T-cell (primary cell): Measurements from ENCODE around the gene VPREB1. TPM values are rescaled to one million over a fixed set of nuclear protein-coding genes. Genes with fewer than 3 reads are reported as not detected.

Source experiments
- ATAC-seq, 4 experiments: fragments of 200-7000 bp in 3 of 4; fragments of 150-1000 bp in 1 of 4; cut with Tn5 transposase; replicated peaks in 1 of 4; 1 replicate in 3 of 4; 2 replicates in 1 of 4; pipeline ENCODE4 v1.10.0; 2021; ENCODE audit warnings: moderate library complexity in 3 of 4, mild to moderate bottlenecking in 2 of 4, moderate number of reproducible peaks in 1 of 4
- CTCF ChIA-PET, 2 donors: fragments of 300-600 bp; sonication (Branson Sonifier 250); formaldehyde crosslinking; loops; one replicate each; lab custom pipeline; 2022; ENCODE audit warnings: antibody characterized with exemption in 2 of 2; lab: Charles Lee
- POLR2A ChIA-PET, 2 donors: fragments of 300-600 bp; sonication (Branson Sonifier 250); formaldehyde crosslinking; loops; one replicate each; lab custom pipeline; 2022; ENCODE audit warnings: antibody characterized with exemption in 2 of 2; lab: Charles Lee
- DNase-seq, 35 experiments: peaks; one replicate each; pipeline versions ENCODE4 v3.0.0 to v3.0.0-alpha.2; 2013 to 2023
- H3K27ac ChIP-seq: one replicate; pipeline ENCODE4 v1.5.1; 2013; ENCODE audit warnings: low read length
- H3K27me3 ChIP-seq, 2 experiments: replicated peaks in 1 of 2; 1 replicate in 1 of 2; 2 replicates in 1 of 2; pipeline versions ENCODE4 v1.6.1 to v1.7.0; 2013; ENCODE audit warnings: low read length in 1 of 2, mixed read lengths in 1 of 2; ENCODE audit not compliant: control insufficient read depth in 2 of 2, insufficient read depth in 2 of 2; ENCODE audit errors: extremely low read depth in 1 of 2
- H3K36me3 ChIP-seq, 2 donors: 1 replicate in 1 of 2; 2 replicates in 1 of 2; pipeline versions ENCODE4 v1.6.1 to v1.7.0; 2013; ENCODE audit warnings: low read length in 1 of 2; ENCODE audit not compliant: control insufficient read depth in 2 of 2, insufficient read depth in 1 of 2; ENCODE audit errors: extremely low read depth in 1 of 2
- H3K4me1 ChIP-seq, 2 experiments: 1 replicate in 1 of 2; 2 replicates in 1 of 2; pipeline versions ENCODE4 v1.6.1 to v1.7.0; 2013; ENCODE audit warnings: low read length in 2 of 2, mixed read lengths in 1 of 2; ENCODE audit not compliant: insufficient read depth in 2 of 2, control insufficient read depth in 1 of 2; ENCODE audit errors: extremely low read depth in 1 of 2
- H3K4me3 ChIP-seq, 2 donors: 1 replicate in 1 of 2; 2 replicates in 1 of 2; pipeline versions ENCODE4 v1.5.1 to v1.7.0; 2013; ENCODE audit warnings: mild to moderate bottlenecking in 2 of 2, low read length in 1 of 2, moderate library complexity in 1 of 2; ENCODE audit not compliant: control insufficient read depth in 1 of 2; ENCODE audit errors: extremely low read depth in 1 of 2
- H3K9me3 ChIP-seq: 2 replicates; pipeline ENCODE4 v1.7.0; 2013
- H3K27ac Mint-ChIP-seq, 2 donors: one replicate each; pipeline ENCODE4 v1.8.0; 2020 to 2021; ENCODE audit warnings: mild to moderate bottlenecking in 2 of 2, mixed read lengths in 2 of 2
- H3K27me3 Mint-ChIP-seq, 2 donors: one replicate each; pipeline ENCODE4 v1.8.0; 2021 to 2022; ENCODE audit warnings: mixed read lengths in 2 of 2
- H3K36me3 Mint-ChIP-seq: one replicate; pipeline ENCODE4 v1.8.0; 2021; ENCODE audit warnings: mixed read lengths
- H3K4me1 Mint-ChIP-seq, 3 donors: one replicate each; pipeline ENCODE4 v1.8.0; 2020 to 2022; ENCODE audit warnings: mixed read lengths in 3 of 3, mild to moderate bottlenecking in 1 of 3
- H3K4me3 Mint-ChIP-seq, 3 donors: one replicate each; pipeline ENCODE4 v1.8.0; 2020 to 2022; ENCODE audit warnings: mild to moderate bottlenecking in 3 of 3, mixed read lengths in 3 of 3, moderate library complexity in 3 of 3
- H3K9me3 Mint-ChIP-seq, 3 donors: one replicate each; pipeline ENCODE4 v1.8.0; 2020 to 2022; ENCODE audit warnings: mixed read lengths in 3 of 3
- WGBS: methylation state at CpG from one replicate; pipeline ENCODE4 v1.1.5; 2013; ENCODE audit warnings: missing lambda C conversion rate; ENCODE audit not compliant: insufficient coverage; 5-methylcytosine and 5-hydroxymethylcytosine counted together
- total RNA-seq, 35 experiments: library from RNA in 6 of 35; stranded (reverse) in 6 of 35; fragments of 120-200 nt in 1 of 35; gene quantifications; one replicate each; pipeline versions ENCODE4 v1.2.1 to v1.2.4 and lab custom pipeline; 2013 to 2026

VPREB1 gene, protein sequence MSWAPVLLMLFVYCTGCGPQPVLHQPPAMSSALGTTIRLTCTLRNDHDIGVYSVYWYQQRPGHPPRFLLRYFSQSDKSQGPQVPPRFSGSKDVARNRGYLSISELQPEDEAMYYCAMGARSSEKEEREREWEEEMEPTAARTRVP
- total RNA-seq (not detected), total RNA-seq (lab: John Stamatoyannopoulos, UW) (0 to 0.09 (median 0) reads per million in 29 experiments)
- not detected for total RNA-seq (2013)

DNA sequence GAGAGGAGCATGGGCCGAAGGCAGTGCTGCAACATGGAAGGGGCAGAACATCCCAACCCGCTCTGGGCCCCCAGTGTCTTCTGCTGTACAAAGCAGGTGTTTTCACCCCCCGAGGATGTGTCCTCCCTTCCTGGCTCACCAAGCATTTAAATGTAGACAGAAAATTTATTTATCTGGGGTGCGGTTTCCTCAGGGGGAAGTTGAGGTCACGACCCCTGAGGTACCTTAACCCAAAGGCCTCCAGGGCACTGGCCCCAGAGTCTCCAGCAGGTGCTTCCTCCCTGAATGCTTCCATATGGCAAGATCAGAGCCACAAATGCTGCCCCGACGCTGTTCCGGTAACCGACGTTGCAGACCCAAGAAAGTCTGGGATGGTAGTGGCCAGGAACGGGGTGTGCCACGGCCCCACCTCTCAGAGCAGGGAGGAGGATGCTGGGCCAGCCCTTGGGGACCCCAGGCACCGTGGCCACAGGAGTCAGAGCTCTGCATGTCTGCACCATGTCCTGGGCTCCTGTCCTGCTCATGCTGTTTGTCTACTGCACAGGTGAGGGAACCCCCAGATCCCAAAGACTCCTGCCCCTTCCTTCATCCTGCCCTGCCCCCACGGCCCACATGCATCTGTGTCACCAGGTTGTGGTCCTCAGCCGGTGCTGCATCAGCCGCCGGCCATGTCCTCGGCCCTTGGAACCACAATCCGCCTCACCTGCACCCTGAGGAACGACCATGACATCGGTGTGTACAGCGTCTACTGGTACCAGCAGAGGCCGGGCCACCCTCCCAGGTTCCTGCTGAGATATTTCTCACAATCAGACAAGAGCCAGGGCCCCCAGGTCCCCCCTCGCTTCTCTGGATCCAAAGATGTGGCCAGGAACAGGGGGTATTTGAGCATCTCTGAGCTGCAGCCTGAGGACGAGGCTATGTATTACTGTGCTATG, at the start of gene VPREB1:
TSS of gene VPREB1 (plus strand) at position 471 of the 935 bp plus-strand sequence. CDS start at position 499, 28 bp downstream.
- CTCF ChIA-PET = interaction anchor here in 1 of 2 donors (0.6 kb wide), 1 partner anchor 38 kb away, joined by 3 read pairs; no protein-coding TSS in a partner anchor
- no peak within 1 kb of the TSS for H3K27ac Mint-ChIP-seq

DNA sequence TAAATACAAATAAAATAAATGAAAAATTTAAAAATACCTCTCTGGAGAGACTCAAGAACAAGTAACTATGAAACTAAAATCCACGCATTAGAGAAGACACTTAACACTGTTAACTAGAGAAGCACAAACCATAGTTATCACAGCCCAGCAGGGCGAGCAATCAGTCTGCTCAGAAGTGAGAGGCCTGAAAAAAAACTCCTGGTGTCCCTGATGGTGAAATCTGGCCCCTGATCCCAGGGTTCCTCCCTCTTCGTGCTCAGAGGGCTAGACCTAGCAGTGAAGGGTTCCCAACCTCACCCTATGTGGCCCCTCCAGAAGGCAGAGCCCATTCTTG, 49.7 kb upstream of the VPREB1 start:
- no peak overlapping the region for H3K4me3 Mint-ChIP-seq
- peak overlapping the region in 1 of 2 donors; percentile 10 for H3K27ac Mint-ChIP-seq
- peaks cover 26 to 36% of the 10 kb centered on the region in 2 donors for H3K27me3 Mint-ChIP-seq
- peaks cover 0 to 1% (median 0%) of the 10 kb centered on the region in 3 donors for H3K9me3 Mint-ChIP-seq
- Histone ChIP-seq H3K36me3 (no peaks in the 10 kb centered on the region), H3K27me3 (peaks cover 0 to 21% of the 10 kb centered on the region in 2 experiments), H3K4me1 (no peaks in the 10 kb centered on the region), H3K27ac (no peak overlapping the region), H3K4me3 (no peak overlapping the region), H3K9me3 (no peaks in the 10 kb centered on the region)
- WGBS = 49% methylated on average over 3 of the region's 3 CpGs
- DNase-seq = no peak
- no peaks in the 10 kb centered on the region for H3K36me3 Mint-ChIP-seq
- no peak for ATAC-seq
- POLR2A ChIA-PET = no interaction called here
- H3K4me1 Mint-ChIP-seq = peaks cover 0 to 6% (median 0%) of the 10 kb centered on the region in 3 donors
- CTCF ChIA-PET = interaction anchor here (0.9 to 1.2 kb wide), 3 partner anchors 9 to 41 kb away, joined by 3 to 4 read pairs (median 3); no protein-coding TSS in a partner anchor

More for the DNA sequence above, at the start of gene VPREB1:
- no peak within 1 kb of the TSS for H3K4me3 Mint-ChIP-seq
- H3K36me3 ChIP-seq = peaks cover 0 to 2% of the 10 kb centered on the region in 2 donors
- H3K9me3 Mint-ChIP-seq = no peaks in the 10 kb centered on the region
- ATAC-seq (no peak), DNase-seq (no peak)
- no peak within 1 kb of the TSS for H3K27ac ChIP-seq
- peaks cover 0 to 24% of the 10 kb centered on the region in 2 experiments for H3K27me3 ChIP-seq
- H3K4me1 ChIP-seq = peaks cover 4 to 16% of the 10 kb centered on the region in 2 experiments
- H3K9me3 ChIP-seq = no peaks in the 10 kb centered on the region
- no peak within 1 kb of the TSS for H3K4me3 ChIP-seq
- H3K36me3 Mint-ChIP-seq = no peaks in the 10 kb centered on the region
- POLR2A ChIA-PET = no interaction called here
- H3K4me1 Mint-ChIP-seq = peaks cover 13 to 28% (median 18%) of the 10 kb centered on the region in 3 donors
- H3K27me3 Mint-ChIP-seq = peaks cover 4 to 22% of the 10 kb centered on the region in 2 donors
- WGBS = 43% methylated on average over 18 of the region's 25 CpGs

DNA sequence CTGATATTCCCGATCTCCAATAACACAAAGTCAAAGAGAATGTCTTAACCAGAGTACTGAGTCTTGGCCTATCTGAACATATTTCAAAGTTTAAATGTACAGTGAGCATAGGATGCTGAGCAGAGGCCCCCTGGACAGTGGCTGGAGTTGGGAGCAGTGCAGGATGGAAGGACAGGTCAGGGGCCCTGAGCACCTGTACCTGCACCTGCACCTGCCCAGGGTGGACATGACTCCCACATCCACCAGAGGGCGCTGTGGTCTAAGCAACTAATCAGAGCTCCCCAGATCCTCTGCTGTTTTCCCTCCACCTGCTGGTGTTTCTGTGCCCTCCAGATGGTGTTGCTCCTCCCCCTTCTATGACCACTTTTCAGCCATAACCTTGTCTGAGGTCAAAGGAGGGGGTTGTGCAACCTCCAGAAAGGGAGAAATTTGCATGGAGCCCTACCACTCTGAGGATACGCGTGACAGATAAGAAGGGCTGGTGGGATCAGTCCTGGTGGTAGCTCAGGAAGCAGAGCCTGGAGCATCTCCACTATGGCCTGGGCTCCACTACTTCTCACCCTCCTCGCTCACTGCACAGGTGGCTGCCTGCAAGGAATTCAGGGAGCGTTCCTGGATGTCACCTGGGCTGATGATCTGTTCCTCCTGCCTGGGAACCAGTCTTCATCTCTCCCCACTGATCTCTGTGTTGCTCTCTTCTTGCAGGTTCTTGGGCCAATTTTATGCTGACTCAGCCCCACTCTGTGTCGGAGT, 49.1 kb upstream of the VPREB1 start:
- peak; percentile 48 to 87 (median 70) for DNase-seq
- Mint-ChIP-seq H3K36me3 (no peaks in the 10 kb centered on the region), H3K4me1 (peaks cover 0 to 6% (median 0%) of the 10 kb centered on the region in 3 donors), H3K27ac (peak overlapping the region in 1 of 2 donors; percentile 10), H3K4me3 (no peak overlapping the region), H3K27me3 (peaks cover 22 to 36% of the 10 kb centered on the region in 2 donors), H3K9me3 (no peaks in the 10 kb centered on the region)
- Histone ChIP-seq H3K4me1 (no peaks in the 10 kb centered on the region), H3K9me3 (no peaks in the 10 kb centered on the region), H3K27ac (no peak overlapping the region), H3K36me3 (no peaks in the 10 kb centered on the region), H3K4me3 (no peak overlapping the region), H3K27me3 (peaks cover 0 to 24% of the 10 kb centered on the region in 2 experiments)
- peak; percentile 90 to 96 (median 92) for ATAC-seq
- whole genome bisulfite sequencing = 60% methylated on average over 4 of the region's 7 CpGs
- POLR2A ChIA-PET = no interaction called here
- CTCF ChIA-PET = interaction anchor here (0.5 to 1.2 kb wide), 4 partner anchors 9 to 40 kb away, joined by 3 to 5 read pairs (median 4); no protein-coding TSS in a partner anchor

DNA sequence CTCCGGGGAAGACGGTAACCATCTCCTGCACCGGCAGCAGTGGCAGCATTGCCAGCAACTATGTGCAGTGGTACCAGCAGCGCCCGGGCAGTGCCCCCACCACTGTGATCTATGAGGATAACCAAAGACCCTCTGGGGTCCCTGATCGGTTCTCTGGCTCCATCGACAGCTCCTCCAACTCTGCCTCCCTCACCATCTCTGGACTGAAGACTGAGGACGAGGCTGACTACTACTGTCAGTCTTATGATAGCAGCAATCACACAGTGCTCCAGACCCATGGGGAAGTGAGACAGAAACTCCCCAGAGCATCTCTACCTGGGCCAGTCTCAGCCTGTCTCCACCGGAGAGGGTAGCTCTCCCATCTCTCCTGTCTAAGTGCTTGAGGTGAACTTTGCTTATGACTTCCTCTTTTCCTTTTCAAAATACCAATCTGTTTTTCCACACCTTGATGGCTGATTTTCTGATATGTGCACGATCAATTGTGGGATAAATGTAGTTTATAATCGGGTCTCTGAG, 48.5 kb upstream of the VPREB1 start:
- POLR2A ChIA-PET = no interaction called here
- peaks cover 0 to 10% (median 0%) of the 10 kb centered on the region in 3 donors for H3K4me1 Mint-ChIP-seq

DNA sequence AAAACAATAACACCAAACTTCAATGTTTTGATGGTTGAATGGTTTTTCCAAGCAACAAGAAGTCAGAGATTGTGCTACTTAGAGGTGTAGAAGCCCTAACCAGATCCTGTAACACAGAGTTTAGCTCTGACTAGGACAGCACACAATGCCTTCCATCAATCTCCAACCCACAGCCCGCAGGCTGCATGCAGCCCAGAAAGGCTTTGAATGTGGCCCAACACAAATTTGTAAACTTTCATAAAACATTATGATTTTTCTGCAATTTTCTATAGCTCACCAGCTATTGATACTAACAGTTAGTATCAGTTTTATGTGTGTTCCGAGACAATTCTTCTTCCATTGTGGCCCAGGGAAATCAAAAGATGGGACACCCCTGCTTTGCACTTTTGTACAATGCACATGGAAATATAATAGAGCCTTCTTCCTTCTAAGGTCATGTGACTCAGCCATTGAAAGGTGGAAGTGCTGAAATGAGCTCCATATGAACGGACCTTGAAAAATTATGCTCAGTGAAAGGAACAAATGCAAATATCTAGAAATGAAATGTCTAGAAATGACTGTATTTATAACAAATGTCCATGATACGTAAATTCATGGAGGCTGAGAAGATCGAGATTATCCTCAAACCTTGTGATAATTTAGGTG, 47.6 kb upstream of the VPREB1 start:
- Histone ChIP-seq H3K4me1 (no peaks in the 10 kb centered on the region), H3K27me3 (peaks cover 0 to 39% of the 10 kb centered on the region in 2 experiments), H3K27ac (no peak overlapping the region), H3K9me3 (no peaks in the 10 kb centered on the region), H3K36me3 (no peaks in the 10 kb centered on the region), H3K4me3 (no peak overlapping the region)
- no peak for DNase-seq
- H3K27me3 Mint-ChIP-seq = peaks cover 17 to 41% of the 10 kb centered on the region in 2 donors
- no peak overlapping the region for H3K27ac Mint-ChIP-seq
- no peak for ATAC-seq
- peaks cover 0 to 13% (median 0%) of the 10 kb centered on the region in 3 donors for H3K4me1 Mint-ChIP-seq
- ChIA-PET POLR2A (no interaction called here), CTCF (interaction anchor here in 1 of 2 donors (0.7 kb wide), 1 partner anchor 312 kb away, joined by 3 read pairs; no protein-coding TSS in a partner anchor)
- no peaks in the 10 kb centered on the region for H3K9me3 Mint-ChIP-seq
- no peak overlapping the region for H3K4me3 Mint-ChIP-seq
- no peaks in the 10 kb centered on the region for H3K36me3 Mint-ChIP-seq
- WGBS = 60% methylated on average over 1 of the region's 5 CpGs

More for the DNA sequence above, 48.5 kb upstream of the VPREB1 start:
- H3K9me3 Mint-ChIP-seq = no peaks in the 10 kb centered on the region
- no peak overlapping the region for H3K4me3 ChIP-seq
- H3K36me3 Mint-ChIP-seq = no peaks in the 10 kb centered on the region
- no peak overlapping the region for H3K27ac ChIP-seq
- CTCF ChIA-PET = interaction anchor here (0.5 to 1.2 kb wide), 4 partner anchors 9 to 39 kb away, joined by 3 to 5 read pairs (median 4); no protein-coding TSS in a partner anchor
- no peaks in the 10 kb centered on the region for H3K9me3 ChIP-seq
- ATAC-seq (no peak), DNase-seq (no peak)
- 85% methylated on average over 8 of the region's 11 CpGs for WGBS
- H3K27me3 ChIP-seq = peaks cover 0 to 30% of the 10 kb centered on the region in 2 experiments
- H3K36me3 ChIP-seq = no peaks in the 10 kb centered on the region
- no peaks in the 10 kb centered on the region for H3K4me1 ChIP-seq
- H3K27me3 Mint-ChIP-seq = peaks cover 16 to 37% of the 10 kb centered on the region in 2 donors
- H3K27ac Mint-ChIP-seq = no peak overlapping the region
- H3K4me3 Mint-ChIP-seq = no peak overlapping the region
